H9 (cell line): ENCODE measurements around the gene POU5F1. TPM values are rescaled to one million over a fixed set of nuclear protein-coding genes. Genes with fewer than 3 reads are reported as not detected.

Source experiments
- DNase-seq: peaks from one replicate; pipeline ENCODE4 v3.0.0-alpha.2; 2017
- H2AFZ ChIP-seq: one replicate; pipeline ENCODE4 v1.6.1; 2013; ENCODE audit warnings: mild to moderate bottlenecking, low read length, control low read depth, moderate library complexity
- H2AK5ac ChIP-seq: 2 replicates; pipeline ENCODE4 v1.6.1; 2013; ENCODE audit warnings: low read length, control low read depth, mixed read lengths; ENCODE audit not compliant: insufficient read length
- H2BK120ac ChIP-seq: one replicate; pipeline ENCODE4 v1.6.1; 2013; ENCODE audit warnings: low read depth, mild to moderate bottlenecking, low read length, control low read depth, inconsistent platforms; ENCODE audit not compliant: poor library complexity, severe bottlenecking
- H2BK12ac ChIP-seq: 2 replicates; pipeline ENCODE4 v1.6.1; 2013; ENCODE audit warnings: low read length, control low read depth, mixed read lengths, low read depth; ENCODE audit not compliant: insufficient read length
- H2BK15ac ChIP-seq: 2 replicates; pipeline ENCODE4 v1.6.1; 2013; ENCODE audit warnings: low read depth, low read length, control low read depth
- H2BK20ac ChIP-seq: one replicate; pipeline ENCODE4 v1.6.1; 2013; ENCODE audit warnings: low read depth, mild to moderate bottlenecking, low read length, control low read depth, inconsistent platforms; ENCODE audit not compliant: poor library complexity, severe bottlenecking
- H2BK5ac ChIP-seq: 2 replicates; pipeline ENCODE4 v1.6.1; 2013; ENCODE audit warnings: low read length, control low read depth, mixed read lengths; ENCODE audit not compliant: insufficient read length
- H3K14ac ChIP-seq: 2 replicates; pipeline ENCODE4 v1.6.1; 2013; ENCODE audit warnings: low read length, control low read depth; ENCODE audit not compliant: insufficient read depth
- H3K18ac ChIP-seq: 2 replicates; pipeline ENCODE4 v1.6.1; 2013; ENCODE audit warnings: low read depth, mild to moderate bottlenecking, mixed read lengths, low read length, control low read depth; ENCODE audit not compliant: insufficient read length
- H3K23ac ChIP-seq: 2 replicates; pipeline ENCODE4 v1.6.1; 2013; ENCODE audit warnings: low read length, control low read depth, mixed read lengths, low read depth; ENCODE audit not compliant: insufficient read length
- H3K23me2 ChIP-seq: 2 replicates; pipeline ENCODE4 v1.6.1; 2013; ENCODE audit warnings: low read depth, mild to moderate bottlenecking, mixed read lengths, low read length, control low read depth; ENCODE audit not compliant: insufficient read length, poor library complexity, severe bottlenecking
- H3K27ac ChIP-seq: 2 replicates; pipeline ENCODE4 v1.5.1; 2013; ENCODE audit warnings: low read length, control low read depth, mixed read lengths, low read depth; ENCODE audit not compliant: insufficient read length
- H3K27me3 ChIP-seq: 2 replicates; pipeline ENCODE4 v1.6.1; 2013; ENCODE audit warnings: low read length, control low read depth, inconsistent platforms; ENCODE audit not compliant: insufficient read depth
- H3K4ac ChIP-seq: 2 replicates; pipeline ENCODE4 v1.6.1; 2013; ENCODE audit warnings: low read depth, mild to moderate bottlenecking, control low read depth, inconsistent platforms, low read length, moderate library complexity
- H3K4me1 ChIP-seq: 2 replicates; pipeline ENCODE4 v1.6.1; 2013; ENCODE audit warnings: low read length, control low read depth, inconsistent platforms; ENCODE audit not compliant: insufficient read depth
- H3K4me2 ChIP-seq: 2 replicates; pipeline ENCODE4 v1.6.1; 2013; ENCODE audit warnings: low read length, control low read depth, mixed read lengths; ENCODE audit not compliant: insufficient read length, insufficient read depth
- H3K56ac ChIP-seq: 2 replicates; pipeline ENCODE4 v1.6.1; 2013; ENCODE audit warnings: low read depth, mild to moderate bottlenecking, mixed read lengths, low read length, control low read depth; ENCODE audit not compliant: insufficient read length
- H3K79me1 ChIP-seq: 2 replicates; pipeline ENCODE4 v1.6.1; 2013; ENCODE audit warnings: low read depth, mild to moderate bottlenecking, moderate library complexity, low read length, control low read depth, inconsistent platforms; ENCODE audit not compliant: insufficient read depth, poor library complexity, severe bottlenecking
- H3K79me2 ChIP-seq: 2 replicates; pipeline ENCODE4 v1.6.1; 2013; ENCODE audit warnings: low read length, control low read depth, inconsistent platforms; ENCODE audit not compliant: insufficient read depth
- H3K9ac ChIP-seq: 2 replicates; pipeline ENCODE4 v1.6.1; 2013; ENCODE audit warnings: low read length, control low read depth, mixed read lengths; ENCODE audit not compliant: insufficient read length; ENCODE audit errors: extremely low read depth
- H3K9me3 ChIP-seq: one replicate; pipeline ENCODE4 v1.6.1; 2013; ENCODE audit warnings: low read depth, low read length, inconsistent platforms; ENCODE audit not compliant: control insufficient read depth
- H3T11ph ChIP-seq: one replicate; pipeline ENCODE4 v1.6.1; 2013; ENCODE audit warnings: mild to moderate bottlenecking, low read length, control low read depth, inconsistent platforms
- H4K20me1 ChIP-seq: one replicate; pipeline ENCODE4 v1.6.1; 2013; ENCODE audit not compliant: control insufficient read depth, insufficient read length, insufficient read depth
- H4K5ac ChIP-seq: 2 replicates; pipeline ENCODE4 v1.6.1; 2013; ENCODE audit warnings: low read depth, mild to moderate bottlenecking, mixed read lengths, low read length, control low read depth; ENCODE audit not compliant: insufficient read length
- H4K8ac ChIP-seq: replicated peaks from 2 replicates; pipeline ENCODE4 v1.6.1; 2013; ENCODE audit warnings: low read length, control low read depth, mixed read lengths, low read depth; ENCODE audit not compliant: insufficient read length
- H4K91ac ChIP-seq: 2 replicates; pipeline ENCODE4 v1.6.1; 2013; ENCODE audit warnings: low read depth, mild to moderate bottlenecking, moderate library complexity, mixed read lengths, low read length, control low read depth; ENCODE audit not compliant: insufficient read length
- H3K27ac Mint-ChIP-seq, 3 experiments: 2 replicates in 2 of 3; 3 replicates in 1 of 3; pipeline ENCODE4 v1.8.0; 2020 to 2021; ENCODE audit warnings: mixed read lengths in 3 of 3, mild to moderate bottlenecking in 1 of 3, moderate library complexity in 1 of 3
- H3K27me3 Mint-ChIP-seq: 2 replicates; pipeline ENCODE4 v1.8.0; 2021; ENCODE audit warnings: low read depth, mild to moderate bottlenecking, moderate library complexity, mixed read lengths
- H3K36me3 Mint-ChIP-seq, 3 experiments: 2 replicates in 2 of 3; 3 replicates in 1 of 3; pipeline ENCODE4 v1.8.0; 2020 to 2021; ENCODE audit warnings: low read depth in 3 of 3, mixed read lengths in 3 of 3; ENCODE audit not compliant: insufficient read depth in 1 of 3
- H3K4me1 Mint-ChIP-seq, 2 experiments: 2 replicates each; pipeline ENCODE4 v1.8.0; 2020; ENCODE audit warnings: mixed read lengths in 2 of 2
- H3K4me3 Mint-ChIP-seq, 2 experiments: 2 replicates in 1 of 2; 3 replicates in 1 of 2; pipeline ENCODE4 v1.8.0; 2020 to 2021; ENCODE audit warnings: mild to moderate bottlenecking in 2 of 2, mixed read lengths in 2 of 2, moderate library complexity in 1 of 2
- H3K9me3 Mint-ChIP-seq, 2 experiments: 2 replicates in 1 of 2; 3 replicates in 1 of 2; pipeline ENCODE4 v1.8.0; 2020; ENCODE audit warnings: mild to moderate bottlenecking in 2 of 2, mixed read lengths in 2 of 2, moderate library complexity in 1 of 2
- CTCF ChIP-seq: fragments of 200-600 bp; sonication (generic); conservative IDR thresholded peaks from 3 replicates; pipeline ENCODE4 v1.8.0; 2021; ENCODE audit warnings: antibody characterized with exemption, mild to moderate bottlenecking
- WGBS: extraction: QIAGEN DNeasy Blood & Tissue Kit; methylation state at CpG from one replicate; pipeline ENCODE4 v1.1.7; 2013; ENCODE audit warnings: missing lambda C conversion rate, low lambda C conversion rate, mixed read lengths; ENCODE audit not compliant: insufficient read length; ENCODE audit errors: extremely low coverage; 5-methylcytosine and 5-hydroxymethylcytosine counted together
- total RNA-seq: library from RNA; stranded (reverse); gene quantifications from 2 replicates; pipeline ENCODE4 v1.2.1, GENCODE V29; 2021

POU5F1 gene
- total RNA-seq, 1 experiment from 2014 or later = 2,134 TPM

- Histone ChIP-seq H2BK20ac (no peak overlapping the region), H3K4me1 (0 out of 2 replicates have a peak, but pooled peaks cover 7% of the 10 kb centered on the region), H3K56ac (no peak overlapping the region), H3K79me2 (no peaks in the 10 kb centered on the region), H3K9me3 (no peaks in the 10 kb centered on the region), H3K4me2 (no peak overlapping the region), H2BK120ac (no peak overlapping the region), H3K9ac (no peak overlapping the region), H4K8ac (no peak overlapping the region), H3K27me3 (no peaks in the 10 kb centered on the region), H2AFZ (no peak overlapping the region), H3K4ac (no peak overlapping the region), H4K20me1 (no peaks in the 10 kb centered on the region), H3K79me1 (no peaks in the 10 kb centered on the region), H2BK12ac (no peak overlapping the region), H2AK5ac (no peak overlapping the region), H3K18ac (no peak overlapping the region), H2BK15ac (no peak overlapping the region), H4K5ac (no peak overlapping the region), H3K23ac (no peak overlapping the region), H3T11ph (no peak overlapping the region), H3K27ac (no peak overlapping the region), H3K23me2 (no peaks in the 10 kb centered on the region), H4K91ac (no peak overlapping the region), H2BK5ac (no peak overlapping the region), H3K14ac (0 out of 2 replicates have a peak overlapping the region, but pooled peaks have one; percentile 7)
- Mint-ChIP-seq H3K36me3 (no peaks in the 10 kb centered on the region), H3K9me3 (no peaks in the 10 kb centered on the region), H3K4me3 (no peak overlapping the region; a peak in 1 of 5 replicates), H3K4me1 (peaks cover 30 to 38% of the 10 kb centered on the region in 2 experiments), H3K27ac (no peak overlapping the region; a peak in 2 of 7 replicates), H3K27me3 (peaks cover 37% of the 10 kb centered on the region)
- WGBS = no CpG with 5 or more reads among the region's 19 CpGs
- no peak for TF ChIP-seq CTCF
- no peak for DNase-seq
These were observed 53.7 kb downstream of the POU5F1 start for GRCh38 chr6:31116661-31117385.
